ENCODE data around the gene RCAN3.
A peak's percentile ranks its signal among the peaks of the same experiment; 100 is the strongest.
"Not testable (repeated sequence)": the region's sequence is repeated elsewhere in the genome, so short reads cannot be mapped to it uniquely, and the experiment has no call there.

The RCAN3 gene

GRCh38 chr1:24486331-24487065 lies 16.1 kb upstream of the RCAN3 start:
- no peak for DNase-seq

- no peak for DNase-seq
Observed at GRCh38 chr1:24487455-24487854, 15.2 kb upstream of the RCAN3 start.

- not testable (repeated sequence) for DNase-seq
Observed at GRCh38 chr1:24488159-24488558, 14.5 kb upstream of the RCAN3 start.

GRCh38 chr1:24489674-24490073 lies 13.0 kb upstream of the RCAN3 start:
- DNase-seq: no peak

GRCh38 chr1:24490101-24490781 lies 12.4 kb upstream of the RCAN3 start:
- DNase-seq: no peak

GRCh38 chr1:24491577-24492360 lies 10.9 kb upstream of the RCAN3 start:
- DNase-seq: no peak

- DNase-seq: not testable (repeated sequence)
Observed at GRCh38 chr1:24492935-24493334, 9.7 kb upstream of the RCAN3 start.

GRCh38 chr1:24493785-24494184 lies 8.9 kb upstream of the RCAN3 start:
- DNase-seq: no peak

GRCh38 chr1:24498589-24498988 lies 4.0 kb upstream of the RCAN3 start:
- no peak for DNase-seq

GRCh38 chr1:24500448-24501048 lies 2.1 kb upstream of the RCAN3 start:
- DNase-seq: no peak

GRCh38 chr1:24501371-24502064 lies 1.1 kb upstream of the RCAN3 start:
- peak; percentile 60 for DNase-seq

GRCh38 chr1:24502065-24502708 lies 449 bp upstream of the RCAN3 start:
- peak; percentile 63 for DNase-seq

GRCh38 chr1:24503059-24503751 lies 569 bp downstream of the RCAN3 start:
- DNase-seq: no peak

- no peak for DNase-seq
Observed at GRCh38 chr1:24503870-24504523, 1.4 kb downstream of the RCAN3 start.

GRCh38 chr1:24504560-24504959 lies 1.9 kb downstream of the RCAN3 start:
- no peak for DNase-seq

GRCh38 chr1:24505816-24506215 lies 3.2 kb downstream of the RCAN3 start:
- DNase-seq: no peak

- DNase-seq: no peak
Observed at GRCh38 chr1:24506691-24507381, 4.2 kb downstream of the RCAN3 start.

GRCh38 chr1:24507405-24507804 lies 4.8 kb downstream of the RCAN3 start:
- no peak for DNase-seq

GRCh38 chr1:24508911-24509310 lies 6.3 kb downstream of the RCAN3 start:
- no peak for DNase-seq

- no peak for DNase-seq
Observed at GRCh38 chr1:24513706-24514105, 11.1 kb downstream of the RCAN3 start.
